Fibroblast of skin of right quadriceps (primary cell): ENCODE data around the gene ZBTB16.
A peak's percentile ranks its signal among the peaks of the same experiment; 100 is the strongest.

Experiments used
- DNase-seq: peaks from one replicate; pipeline ENCODE4 v3.0.0-alpha.2; 2013

Gene ZBTB16

DNA sequence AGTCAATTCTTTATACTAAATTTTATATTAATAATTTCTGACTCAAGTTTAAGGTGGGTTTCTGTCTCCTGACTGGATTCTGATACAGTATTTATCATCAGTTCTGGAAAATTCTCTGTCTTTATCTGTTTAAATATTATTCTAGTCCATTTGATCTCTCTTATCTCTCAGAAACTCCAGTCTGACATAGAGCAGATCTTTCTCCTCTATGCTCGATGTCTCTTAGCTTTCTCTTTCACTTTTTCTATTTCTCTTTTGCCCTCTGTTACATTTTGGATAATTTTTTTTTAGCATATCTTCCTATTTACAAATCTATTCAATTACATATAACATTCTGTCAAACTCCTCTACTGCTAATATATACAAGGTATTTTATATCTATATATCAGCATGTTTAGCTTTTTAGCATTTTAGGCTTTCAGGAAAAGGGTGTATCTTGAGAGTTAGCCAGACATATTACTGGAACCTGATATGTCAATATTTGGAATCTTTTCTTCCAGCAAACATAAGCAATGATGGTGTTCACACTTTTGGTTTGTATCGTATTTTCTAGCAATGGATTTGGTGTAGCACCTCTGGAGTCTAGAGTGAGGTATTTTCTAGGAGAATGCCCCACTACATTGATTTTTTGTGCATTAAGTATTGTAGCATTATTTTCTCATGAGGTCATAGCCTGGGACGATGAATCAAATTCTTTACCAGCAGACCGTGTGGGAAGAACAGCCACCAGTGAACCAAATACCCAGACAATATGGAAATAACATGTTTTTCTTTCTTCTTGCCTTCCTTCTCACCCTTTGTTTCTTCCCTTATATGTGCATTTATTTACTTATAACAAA lies 232.6 kb downstream of the ZBTB16 start:
- peak; percentile 91 for DNase-seq

DNA sequence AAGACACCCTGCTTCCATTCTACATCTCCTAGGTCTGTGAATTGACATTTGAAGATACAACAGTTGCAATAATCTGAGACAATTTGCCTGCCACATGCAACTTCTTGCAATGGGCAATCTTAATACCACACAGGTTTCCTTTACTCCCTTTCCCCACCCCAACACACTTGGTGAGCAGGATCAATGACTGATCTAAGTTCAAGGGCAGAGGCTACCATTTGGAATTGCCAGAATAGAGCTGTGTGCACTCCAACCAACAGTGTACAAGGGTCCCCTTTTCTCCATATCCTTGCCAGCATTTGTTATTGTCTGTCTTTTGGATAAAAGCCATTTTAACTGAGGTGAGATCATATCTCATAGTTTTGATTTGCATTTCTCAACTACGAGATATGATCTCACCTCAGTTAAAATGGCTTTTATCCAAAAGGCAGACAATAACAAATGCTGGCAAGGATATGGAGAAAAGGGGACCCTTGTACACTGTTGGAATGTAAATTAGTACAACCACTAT lies 233.7 kb downstream of the ZBTB16 start:
- peak; percentile 39 for DNase-seq

DNA sequence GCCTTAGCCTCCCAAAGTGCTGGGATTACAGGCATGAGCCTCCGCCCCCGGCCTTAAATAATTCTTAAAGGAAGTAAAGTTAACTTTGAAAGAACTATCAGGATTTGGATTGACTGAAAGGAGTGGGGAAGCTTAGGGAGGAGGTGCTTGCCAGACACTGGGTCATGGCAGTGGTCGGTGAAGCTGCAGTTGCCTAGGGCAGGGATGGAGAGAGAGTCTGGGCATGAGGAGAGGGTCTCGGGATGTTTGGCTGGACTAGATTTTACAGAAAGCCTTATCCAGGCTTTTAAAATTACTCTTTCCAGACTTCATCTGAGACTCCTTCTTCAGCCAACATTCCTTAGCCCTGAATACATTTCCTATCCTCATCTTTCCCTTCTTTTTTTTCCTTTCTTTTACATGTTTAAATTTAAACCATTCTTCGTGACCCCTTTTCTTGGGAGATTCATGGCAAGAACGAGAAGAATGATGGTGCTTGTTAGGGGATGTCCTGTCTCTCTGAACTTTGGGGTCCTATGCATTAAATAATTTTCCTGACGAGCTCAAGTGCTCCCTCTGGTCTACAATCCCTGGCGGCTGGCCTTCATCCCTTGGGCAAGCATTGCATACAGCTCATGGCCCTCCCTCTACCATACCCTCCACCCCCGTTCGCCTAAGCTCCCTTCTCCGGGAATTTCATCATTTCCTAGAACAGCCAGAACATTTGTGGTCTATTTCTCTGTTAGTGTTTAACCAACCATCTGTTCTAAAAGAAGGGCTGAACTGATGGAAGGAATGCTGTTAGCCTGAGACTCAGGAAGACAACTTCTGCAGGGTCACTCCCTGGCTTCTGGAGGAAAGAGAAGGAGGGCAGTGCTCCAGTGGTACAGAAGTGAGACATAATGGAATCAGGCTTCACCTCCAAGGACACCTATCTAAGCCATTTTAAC lies 236.4 kb downstream of the ZBTB16 start, which contains the start of gene NNMT:
TSS of gene NNMT (plus strand) at position 724 of the 929 bp plus-strand sequence. CDS start at position 882, 158 bp downstream.
- peak; percentile 99 for DNase-seq

DNA sequence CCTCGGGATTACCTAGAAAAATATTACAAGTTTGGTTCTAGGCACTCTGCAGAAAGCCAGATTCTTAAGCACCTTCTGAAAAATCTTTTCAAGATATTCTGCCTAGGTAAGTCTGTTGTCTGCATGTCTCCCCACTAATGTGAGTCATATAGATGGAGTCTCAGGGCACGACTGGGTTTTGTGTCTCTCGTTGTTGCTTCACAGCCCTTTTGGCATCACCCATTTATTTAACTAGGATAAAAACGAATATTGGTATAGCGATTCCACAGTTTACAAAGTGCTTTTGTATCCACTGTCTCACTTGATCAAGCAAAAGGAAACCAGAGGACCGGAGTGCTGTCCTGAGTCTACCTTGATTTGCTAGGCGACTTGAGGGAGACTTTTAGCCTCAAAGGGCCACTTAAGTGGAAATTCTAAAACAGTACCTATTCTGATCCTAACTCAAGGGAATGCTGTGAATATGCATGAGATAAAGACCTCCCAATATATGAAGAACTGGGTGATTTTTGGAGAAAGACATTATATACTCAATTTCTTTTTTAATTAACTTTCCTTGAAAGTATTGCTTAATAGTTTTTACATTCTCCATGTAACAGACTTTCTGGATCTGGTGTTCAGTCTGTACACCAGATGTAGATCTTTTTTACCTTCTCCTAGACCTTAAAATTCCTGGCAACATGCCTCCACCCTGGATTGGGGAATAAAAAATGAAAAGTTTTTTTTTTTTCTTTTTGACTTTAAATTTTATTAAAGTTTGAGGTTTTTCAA lies 237.3 kb downstream of the ZBTB16 start:
- no peak for DNase-seq

DNA sequence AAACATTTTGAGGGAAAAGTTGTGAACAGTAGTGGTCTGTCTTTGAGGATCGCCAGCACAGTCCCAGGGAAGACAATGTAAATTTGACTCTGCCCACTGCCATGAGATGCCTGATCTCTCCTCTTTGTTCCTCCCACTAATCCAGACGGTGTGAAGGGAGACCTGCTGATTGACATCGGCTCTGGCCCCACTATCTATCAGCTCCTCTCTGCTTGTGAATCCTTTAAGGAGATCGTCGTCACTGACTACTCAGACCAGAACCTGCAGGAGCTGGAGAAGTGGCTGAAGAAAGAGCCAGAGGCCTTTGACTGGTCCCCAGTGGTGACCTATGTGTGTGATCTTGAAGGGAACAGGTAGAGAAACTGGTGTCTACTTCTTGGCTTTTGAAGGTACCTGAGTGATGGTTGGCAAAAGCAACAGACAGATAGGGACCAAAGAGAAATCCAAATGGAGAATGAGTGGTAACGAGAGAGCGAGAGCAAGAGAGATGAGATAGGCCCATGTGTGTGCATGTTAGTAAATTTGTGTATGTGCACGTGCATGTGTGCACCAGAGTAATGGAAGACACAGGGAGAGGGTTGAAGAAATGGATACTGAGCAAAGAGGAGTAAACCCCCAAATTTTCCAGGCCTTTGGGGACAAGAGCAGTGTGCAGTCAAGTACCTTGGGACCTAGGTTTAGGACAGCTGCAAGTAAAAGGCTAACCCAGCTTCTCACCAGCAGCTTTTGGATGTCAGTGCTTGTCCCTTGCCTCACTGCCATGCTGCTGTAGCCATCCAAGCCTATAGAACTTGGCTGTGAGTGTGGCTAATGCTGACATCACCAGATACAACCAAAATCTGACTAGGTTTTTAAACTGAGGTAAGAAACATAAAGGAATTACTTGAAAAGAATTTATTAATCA lies 238.5 kb downstream of the ZBTB16 start:
- peak; percentile 42 for DNase-seq

DNA sequence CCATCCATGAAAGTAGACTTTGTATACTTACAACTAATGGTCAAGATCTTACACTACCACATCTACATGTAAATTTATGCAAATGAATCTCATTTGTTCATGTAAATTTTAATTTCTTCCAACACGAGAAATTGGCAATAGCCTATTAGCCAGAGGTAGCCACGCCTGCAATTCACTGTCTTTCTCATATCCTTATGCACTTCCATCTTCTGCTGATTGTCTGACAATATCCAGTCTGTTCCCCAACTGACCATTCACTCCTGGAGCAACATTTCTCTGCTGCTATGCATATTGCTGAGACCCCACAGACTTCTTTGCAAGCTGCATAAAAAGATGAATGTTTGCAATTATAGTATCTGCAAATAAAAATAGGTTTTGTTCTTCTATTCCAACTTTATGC lies 239.2 kb downstream of the ZBTB16 start:
- no peak for DNase-seq
